HG02759 (cell line): ENCODE measurements around the gene FRAT2.

Experiments
- ATAC-seq: cut with Tn5 transposase; IDR thresholded peaks from one replicate; pipeline ENCODE4 v1.9.1; 2021; ENCODE audit warnings: mild to moderate bottlenecking, moderate library complexity; ENCODE audit not compliant: unreplicated experiment

Gene FRAT2

DNA sequence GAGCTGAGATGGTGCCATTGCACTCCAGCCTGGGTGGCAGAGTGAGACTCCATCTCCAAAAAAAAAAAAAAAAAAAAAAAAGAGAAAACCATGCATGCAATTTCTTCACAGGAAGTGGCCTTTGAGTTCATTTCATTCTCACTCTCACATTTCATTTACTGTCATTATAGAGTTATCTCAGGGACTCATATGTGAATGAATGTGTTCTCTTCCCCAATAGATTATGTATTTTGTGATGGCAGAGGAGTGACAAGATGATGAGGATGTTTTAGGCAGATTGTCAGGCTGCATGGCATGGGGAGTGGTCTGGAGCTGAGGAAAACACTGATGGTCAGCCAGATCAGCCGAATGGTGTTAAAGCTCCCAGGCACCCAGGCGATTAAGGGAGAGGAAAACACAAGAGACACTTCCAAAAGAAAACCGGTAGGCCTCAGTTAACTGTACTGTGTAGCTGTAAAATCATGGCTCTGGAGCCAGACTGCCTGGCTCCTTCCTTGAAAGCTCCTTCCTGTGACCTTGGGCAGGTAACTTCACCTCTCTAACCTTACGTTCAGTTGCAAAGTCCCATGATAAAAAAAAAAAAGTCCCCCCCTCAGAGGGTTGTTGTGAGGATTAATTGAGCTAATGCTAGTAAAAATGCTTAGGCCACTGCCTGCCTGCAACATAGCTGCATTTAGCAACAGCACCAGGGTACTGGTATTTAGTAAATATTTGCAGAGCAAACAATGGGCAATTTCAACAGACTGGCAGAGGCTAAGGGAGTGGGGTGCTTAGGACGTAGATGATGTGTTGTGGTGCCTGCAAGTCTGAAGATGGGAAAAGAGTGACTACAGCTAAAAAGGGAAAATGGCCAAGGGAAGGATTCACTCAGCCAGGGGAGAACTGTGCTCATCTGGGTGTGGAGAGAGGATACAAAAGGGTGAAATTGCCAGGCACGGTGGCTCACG, 6.9 kb downstream of the FRAT2 start:
- no peak for ATAC-seq

DNA sequence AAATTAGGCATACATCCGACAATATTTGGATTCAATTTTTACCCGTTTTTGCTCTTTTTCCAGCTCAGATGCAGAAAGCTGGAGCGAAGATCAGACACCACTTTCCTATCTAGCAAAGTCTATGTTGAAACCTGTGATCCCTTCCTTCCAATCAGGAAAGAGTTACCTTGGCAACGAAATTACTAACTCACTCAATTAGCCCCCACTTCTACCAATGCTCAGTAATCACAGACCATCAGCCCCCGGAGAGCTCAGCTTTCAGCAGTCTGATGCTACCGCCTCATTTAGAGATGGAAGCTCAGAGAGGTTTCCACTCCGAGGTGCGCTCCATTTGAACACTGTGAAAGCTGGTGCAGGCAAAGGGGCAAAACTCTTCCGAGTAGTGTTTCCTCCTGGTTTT, 8.8 kb downstream of the FRAT2 start:
- no peak for ATAC-seq

DNA sequence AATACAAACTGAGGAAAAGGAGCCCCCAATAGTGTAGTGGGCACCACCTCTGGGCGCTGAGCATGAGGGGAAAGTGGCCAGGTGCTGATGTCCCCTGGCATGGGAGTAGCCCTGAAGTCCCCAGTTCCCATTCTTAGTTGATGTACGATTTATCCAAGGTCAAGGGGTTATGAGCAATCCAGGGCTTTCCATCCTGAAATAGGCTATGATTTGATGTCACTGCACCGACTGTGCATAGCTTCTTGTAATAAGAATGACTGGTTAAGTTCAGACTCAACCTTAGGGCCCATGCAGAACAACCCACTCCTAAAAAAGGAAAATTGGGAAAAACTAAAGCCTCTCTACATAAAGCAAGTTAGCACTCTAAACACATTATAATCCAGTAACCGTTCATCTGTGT, 11.0 kb downstream of the FRAT2 start:
- no peak for ATAC-seq

DNA sequence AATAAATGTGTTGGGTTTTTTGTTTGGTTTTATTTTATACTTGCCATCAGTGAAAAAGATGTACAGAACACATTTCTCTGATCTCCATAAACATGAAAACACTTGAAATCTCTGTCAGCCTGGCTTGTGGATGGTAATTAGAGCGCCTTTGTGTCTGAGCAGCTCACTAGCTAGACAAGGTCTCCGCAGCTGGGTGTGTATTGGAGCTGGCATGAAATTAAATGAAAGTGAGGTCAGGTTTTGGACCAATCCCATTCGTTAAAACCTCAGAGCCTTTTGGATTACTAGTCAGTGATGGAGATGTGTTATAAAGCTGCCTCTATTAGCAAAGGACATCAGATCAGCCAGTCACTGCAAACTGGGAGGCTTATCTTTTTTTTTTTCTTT, 12.7 kb downstream of the FRAT2 start:
- ATAC-seq: no peak

DNA sequence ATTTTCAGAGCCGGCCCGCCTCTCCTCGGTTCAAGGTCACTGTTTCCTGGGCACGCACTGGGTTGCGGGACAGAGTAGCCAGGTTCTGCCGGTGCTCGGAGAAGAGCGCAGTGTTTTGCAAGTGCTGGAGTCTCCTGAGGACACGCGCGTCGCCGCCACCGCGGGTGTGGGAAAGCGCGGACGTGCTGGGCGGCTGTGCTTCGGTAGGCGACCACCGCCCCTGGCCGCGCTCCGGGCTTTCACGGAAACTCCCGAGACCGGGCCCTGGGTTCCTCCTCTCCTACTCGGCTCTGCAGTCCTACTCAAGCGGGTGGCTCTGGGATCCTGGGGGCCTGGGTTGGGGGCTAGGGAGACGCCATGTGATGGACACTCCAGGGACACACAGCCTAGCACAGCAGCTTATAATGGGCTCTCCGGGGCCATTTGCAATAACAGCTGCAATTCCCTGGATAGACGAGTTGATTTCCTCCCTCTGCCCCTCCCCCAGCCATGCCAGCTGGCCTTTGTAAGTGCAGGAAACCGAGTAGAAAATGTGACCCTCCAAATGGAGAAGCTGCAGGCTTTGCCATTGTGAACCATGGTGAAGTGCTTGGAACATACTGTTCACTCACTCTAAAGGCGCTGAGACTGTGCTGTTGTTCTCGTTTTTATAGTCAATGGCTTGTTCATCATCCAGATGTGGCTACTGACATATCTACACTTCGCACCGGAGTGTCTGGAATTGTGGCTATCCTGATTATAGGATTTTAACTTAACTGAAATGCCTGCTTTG, 13.3 kb downstream of the FRAT2 start:
- ATAC-seq: no peak

DNA sequence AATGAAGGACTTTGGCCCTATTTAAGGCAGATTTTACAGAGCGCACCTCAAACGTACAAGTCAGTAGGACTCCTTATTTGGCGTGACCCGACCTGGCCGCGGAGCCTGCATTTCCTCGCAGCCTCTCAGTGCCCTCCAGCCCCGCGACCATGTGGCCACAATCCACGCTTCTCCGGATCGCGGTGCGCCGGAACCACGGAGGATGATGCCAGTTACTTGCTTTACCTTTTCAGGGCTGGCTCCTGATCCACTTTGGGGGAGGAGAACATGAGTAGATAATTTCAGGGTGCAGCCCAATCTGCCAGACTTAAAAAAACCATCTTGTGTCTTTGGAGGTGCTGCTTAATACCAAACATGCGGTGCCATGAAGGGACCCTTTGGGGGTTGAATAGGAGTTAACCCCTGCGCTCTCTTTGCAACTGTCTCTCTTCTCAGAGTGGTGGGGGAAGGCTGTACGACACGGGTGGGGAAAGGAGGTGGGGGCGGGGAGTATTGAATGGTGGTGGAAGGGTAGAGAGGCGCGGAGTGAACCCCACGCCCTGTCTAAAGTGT, 14.0 kb downstream of the FRAT2 start:
- no peak for ATAC-seq

DNA sequence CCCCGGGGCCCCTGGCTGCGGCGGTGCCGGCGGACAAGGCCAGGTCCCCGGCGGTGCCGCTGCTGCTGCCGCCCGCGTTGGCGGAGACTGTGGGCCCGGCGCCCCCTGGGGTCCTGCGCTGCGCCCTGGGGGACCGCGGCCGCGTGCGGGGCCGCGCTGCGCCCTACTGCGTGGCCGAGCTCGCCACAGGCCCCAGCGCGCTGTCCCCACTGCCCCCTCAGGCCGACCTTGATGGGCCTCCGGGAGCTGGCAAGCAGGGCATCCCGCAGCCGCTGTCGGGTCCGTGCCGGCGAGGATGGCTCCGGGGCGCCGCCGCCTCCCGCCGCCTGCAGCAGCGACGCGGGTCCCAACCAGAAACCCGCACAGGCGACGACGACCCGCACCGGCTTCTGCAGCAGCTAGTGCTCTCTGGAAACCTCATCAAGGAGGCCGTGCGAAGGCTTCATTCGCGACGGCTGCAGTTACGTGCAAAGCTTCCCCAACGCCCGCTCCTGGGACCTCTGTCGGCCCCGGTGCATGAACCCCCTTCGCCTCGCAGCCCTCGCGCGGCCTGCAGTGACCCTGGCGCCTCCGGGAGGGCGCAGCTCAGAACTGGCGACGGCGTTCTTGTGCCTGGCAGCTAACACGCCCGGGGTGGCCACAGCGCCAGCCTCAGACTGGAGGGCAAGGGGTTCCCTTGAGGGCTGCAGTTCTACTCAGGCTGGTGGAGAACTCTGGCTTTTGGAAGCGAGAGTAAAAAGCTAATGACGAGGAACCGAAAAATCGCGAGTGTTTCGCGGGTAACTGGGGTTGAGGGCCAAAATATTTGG, 14.7 kb downstream of the FRAT2 start:
- ATAC-seq: peak; percentile 23

DNA sequence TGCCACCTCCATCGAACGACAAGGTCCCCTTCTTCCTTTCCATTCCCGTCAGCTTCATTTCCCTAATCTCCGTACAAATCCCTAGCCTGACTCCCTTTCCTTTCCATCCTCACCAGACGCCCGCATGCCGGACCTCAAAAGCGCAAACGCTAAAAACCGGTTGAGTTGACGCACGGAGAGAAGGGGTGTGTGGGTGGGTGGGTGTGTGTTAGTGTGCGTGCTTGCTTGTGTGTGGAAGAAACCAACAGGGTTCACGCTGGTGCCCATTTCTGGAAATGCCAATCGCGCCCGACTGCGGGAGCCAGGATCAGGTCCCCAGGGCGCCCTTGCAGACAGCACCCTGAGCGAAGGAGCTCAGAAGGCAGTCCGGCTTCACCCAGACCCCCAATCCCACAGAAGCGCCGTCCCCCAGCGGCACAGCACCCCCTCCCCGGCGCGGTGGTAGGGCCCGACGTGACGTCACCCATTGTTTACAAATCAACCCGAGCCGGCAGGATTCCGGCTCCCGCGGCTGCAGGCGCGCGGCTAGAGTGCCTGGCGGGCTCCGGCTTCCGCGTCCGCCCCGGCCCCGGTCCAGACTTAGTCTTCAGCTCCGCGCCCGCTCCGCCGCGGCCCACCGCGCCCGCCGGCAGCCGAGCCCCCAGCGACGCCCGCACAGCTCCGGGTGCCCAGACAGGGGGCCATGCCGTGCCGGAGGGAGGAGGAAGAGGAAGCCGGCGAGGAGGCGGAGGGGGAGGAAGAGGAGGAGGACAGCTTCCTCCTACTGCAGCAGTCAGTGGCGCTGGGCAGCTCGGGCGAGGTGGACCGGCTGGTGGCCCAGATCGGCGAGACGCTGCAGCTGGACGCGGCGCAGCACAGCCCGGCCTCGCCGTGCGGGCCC, 15.5 kb downstream of the FRAT2 start, which contains the start of gene FRAT1:
Gene FRAT1, plus strand, starts transcription at position 500 of the 880 bp plus-strand sequence. Its CDS starts 183 bp downstream, at position 683.
- ATAC-seq: peak; percentile 91

DNA sequence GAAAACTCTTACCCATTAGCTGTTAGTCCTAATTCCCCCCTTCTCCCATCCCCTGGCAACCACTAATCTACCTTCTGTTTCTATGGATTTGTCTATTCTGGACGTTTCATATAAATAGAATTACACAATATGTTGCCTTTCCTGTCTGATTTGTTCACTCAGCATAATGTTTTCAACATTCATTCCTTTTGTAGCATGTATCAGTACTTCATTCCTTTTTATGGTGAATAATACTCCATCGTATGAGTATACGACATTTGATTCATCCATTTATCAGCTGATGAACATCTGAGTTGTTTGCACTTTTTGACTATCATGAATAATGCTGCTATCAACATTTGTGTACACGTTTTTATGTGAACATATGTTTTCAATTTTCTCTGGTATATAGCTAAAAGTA, 19.9 kb downstream of the FRAT2 start:
- ATAC-seq: no peak

DNA sequence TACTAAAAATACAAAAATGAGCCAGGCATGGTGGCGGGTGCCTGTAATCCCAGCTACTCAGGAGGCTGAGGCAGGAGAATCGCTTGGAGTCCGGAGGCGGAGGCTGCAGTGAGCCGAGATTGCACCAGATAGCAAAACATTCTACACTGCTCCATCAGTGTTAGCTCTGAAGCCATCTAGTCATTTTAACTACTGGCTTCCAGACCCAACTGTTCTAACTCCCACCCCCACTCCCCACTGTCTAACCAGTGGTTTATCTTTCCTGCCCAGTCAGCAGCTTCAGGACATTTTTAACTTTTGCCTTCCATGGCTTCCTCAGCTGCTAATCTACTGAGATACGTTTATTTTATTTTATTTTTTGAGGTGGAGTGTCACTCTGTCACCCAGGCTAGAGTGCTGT, 21.6 kb downstream of the FRAT2 start:
- no peak for ATAC-seq

DNA sequence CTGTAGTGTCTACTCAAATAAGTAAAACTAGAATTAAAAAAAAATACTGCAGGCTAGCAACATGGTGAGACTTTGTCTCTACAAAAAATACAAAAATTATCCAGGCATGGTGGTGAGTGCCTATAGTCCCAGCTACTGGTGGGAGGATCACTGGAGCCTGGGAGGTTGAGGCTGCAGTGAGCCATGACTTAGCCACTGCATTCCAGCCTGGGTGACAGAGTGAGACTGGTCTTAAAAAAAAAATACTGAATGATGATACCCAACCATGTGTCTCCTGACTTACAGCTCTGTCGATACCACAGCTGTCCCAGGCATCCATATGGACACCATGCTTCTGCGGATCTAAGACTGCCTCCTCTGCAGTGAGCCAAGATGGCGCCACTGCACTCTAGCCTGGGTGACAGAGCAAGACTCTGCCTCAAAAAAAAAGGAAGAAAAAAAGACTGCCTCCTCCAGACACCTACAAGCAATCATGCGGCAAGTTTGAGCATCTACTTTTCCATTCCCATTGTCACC, 23.4 kb downstream of the FRAT2 start:
- ATAC-seq: no peak

DNA sequence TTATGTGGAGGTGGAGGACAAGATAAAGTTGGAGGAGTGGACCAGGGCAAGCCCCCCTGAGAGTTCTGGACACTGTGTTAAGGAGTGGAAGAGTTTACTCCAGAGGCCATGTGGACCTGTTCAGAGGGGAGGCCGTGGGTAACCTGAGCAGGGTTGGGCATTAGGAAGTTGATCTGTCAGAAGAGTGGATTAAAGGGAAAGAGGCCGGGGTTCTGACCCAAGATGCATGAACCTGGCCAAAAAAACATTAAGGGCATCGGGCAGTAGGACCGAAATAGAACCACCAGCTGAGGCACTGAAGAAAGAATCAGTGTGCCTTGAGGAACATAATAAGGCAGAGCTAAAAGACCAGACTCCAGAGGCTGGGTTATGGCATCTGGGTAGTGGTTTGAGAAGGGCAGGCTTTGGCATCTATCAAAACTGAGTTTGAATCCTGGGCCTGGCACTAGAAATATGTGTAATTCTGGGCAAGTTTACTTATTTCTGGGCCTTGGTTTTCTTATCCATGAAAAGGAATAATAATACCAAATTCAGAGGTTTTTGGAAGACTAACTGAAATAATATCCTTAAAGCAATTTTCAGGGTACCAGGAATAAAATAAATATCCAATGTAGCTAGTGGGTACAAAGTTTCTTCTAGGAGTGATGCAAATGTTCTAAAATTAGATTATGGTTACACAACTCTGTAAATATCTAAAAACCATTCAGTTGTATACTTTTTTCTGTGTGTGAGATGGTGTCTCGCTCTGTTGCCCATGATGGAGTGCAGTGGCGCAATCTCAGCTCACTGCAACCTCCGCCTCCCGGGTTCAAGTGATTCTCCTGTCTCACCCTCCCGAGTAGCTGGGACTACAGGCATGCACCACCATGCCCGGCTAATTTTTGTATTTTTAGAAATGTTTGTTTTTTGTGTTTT, 26.4 kb downstream of the FRAT2 start:
- no peak for ATAC-seq

DNA sequence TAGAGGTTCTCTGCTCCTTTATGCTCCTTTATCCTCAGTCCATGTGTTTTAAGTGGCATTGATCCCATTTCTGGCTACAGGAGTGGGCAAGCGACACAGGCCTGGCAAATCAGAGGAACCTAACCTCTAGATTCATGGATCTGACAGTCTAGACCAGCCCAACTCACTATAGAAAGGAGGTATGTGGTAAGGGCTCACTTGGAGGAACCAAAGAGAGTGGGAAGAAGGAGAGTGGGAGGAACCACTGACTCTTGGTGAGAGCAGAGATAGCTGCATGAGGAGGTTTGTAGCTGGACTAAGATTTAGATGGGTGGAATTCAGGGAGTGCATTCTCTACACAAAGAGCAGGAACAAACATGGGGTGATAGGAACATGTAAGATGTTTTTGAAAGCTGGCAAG, 27.1 kb downstream of the FRAT2 start:
- no peak for ATAC-seq

DNA sequence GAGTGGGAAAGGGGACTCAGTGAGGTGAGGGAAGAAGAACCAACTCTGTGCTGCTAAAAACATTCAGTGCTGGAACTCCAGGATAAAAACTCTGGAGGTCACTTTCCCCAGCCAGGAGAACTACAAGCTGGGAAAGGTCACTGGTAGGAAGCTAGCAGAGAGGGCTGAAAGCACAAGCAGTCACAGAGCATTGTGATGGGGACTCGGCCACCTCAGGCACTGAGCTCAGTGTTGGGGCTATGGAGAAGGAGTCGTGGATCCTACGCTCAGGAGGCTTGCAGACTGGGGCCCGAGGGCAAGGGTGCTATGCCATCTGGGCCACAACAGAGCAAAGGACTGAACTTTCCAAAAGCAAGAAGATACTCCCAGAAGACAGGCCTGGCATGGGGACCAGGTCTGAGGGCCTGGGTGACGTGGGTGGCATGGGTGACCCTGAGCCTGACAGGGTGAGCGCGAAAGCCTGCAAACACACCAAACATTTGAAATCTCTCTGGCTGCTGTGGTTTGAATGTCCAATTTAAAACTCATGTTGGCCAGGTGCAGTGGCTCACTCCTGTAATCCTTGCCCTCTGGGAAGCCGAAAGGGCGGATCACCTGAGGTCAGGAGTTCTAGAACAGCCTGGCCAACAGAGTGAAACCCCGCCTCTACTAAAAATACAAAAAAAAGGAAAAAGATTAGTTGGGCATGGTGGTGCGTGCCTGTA, 32.3 kb downstream of the FRAT2 start:
- ATAC-seq: no peak

DNA sequence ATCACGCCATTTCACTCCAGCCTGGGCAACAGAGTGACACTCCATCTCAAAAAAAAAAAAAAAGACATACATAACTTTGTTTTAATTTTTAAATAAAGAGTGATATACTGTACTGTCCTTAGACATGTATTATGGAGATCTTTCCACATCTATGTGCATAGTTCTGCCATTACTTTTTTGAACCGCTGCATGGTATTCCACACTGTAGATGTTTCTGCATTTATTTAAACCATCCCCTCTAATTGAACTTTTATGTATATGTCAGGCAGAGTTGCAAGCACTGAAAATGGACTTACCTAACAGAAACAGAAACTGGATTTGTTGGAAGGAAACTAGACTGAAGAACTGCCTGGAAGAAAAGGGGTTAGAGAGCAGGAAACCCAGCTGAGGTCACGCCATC, 33.5 kb downstream of the FRAT2 start:
- no peak for ATAC-seq

DNA sequence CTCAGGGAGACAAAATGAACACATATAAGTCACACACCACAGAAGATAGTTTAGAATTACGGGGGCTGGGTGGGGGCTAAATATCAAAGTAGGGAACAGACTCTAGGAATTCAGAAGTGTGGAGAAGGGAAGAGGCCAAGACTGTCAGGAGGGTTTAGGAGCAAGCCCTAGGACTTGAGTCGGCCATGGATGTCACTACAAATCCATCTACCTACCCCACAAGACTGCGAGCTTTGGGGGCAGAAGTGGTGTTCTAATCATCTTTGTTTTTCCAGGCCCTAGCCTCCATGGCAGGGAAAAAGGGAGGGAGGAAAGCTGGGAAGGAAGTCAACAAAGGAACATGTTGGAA, 36.3 kb downstream of the FRAT2 start:
- ATAC-seq: no peak

DNA sequence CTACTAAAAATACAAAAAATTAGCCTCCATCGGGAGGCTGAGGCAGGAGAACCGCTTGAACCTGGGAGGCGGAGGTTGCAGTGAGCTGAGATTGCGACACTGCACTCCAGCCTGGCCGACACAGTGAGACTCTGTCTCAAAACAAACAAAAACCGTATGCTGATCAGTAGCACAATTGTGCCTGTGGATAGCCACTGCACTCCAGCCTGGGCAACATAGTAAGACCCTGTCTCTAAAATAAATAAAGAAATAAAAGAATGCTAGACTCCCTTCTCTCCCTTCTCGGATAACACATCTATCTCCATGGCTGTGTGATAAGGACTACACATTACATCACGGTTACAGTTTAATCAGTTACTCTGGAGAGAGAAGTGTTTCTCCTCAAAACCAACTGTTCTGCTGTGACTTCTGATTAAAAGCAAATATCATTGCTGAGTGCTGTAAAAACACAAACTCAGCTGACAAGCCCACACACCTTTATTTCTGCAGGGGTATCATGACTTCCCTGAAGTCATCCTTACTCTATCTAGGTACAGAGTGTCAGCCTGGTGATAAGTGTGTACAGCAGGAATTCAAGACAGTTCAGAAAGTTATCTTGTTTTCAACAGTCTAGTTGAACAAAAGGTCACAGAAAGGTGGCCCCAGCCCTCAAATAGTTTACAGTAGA, 36.8 kb downstream of the FRAT2 start:
- no peak for ATAC-seq

DNA sequence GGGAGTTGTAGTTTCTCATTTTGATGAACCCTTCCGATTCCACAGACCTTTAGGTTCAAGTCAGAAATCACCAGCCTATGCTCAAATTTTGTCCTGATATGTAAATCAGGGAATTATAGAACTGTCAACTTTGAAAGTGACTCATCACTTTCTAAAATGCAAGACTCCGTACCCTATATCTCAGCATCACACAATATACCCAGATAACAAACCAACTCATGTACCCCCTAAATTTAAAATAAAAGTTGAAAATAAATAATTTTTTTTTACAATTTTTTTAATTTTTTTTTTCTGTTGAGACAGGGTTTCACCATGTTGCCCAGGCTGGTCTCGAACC, 41.7 kb downstream of the FRAT2 start:
- ATAC-seq: no peak
